D721Med (cell line): ENCODE results near the gene SH2D1B.
"Not testable (repeated sequence)": the region's sequence is repeated elsewhere in the genome, so short reads cannot be mapped to it uniquely, and the experiment has no call there.

Experiments used
- DNase-seq: peaks from one replicate; pipeline ENCODE4 v3.0.0; 2011; ENCODE audit warnings: low spot score; ENCODE audit not compliant: insufficient read length
- FAIRE-seq: peaks from 2 replicates; lab custom pipeline; 2011; peaks lifted over from hg19 to GRCh38; lab: Jason Lieb, UNC
- TF ChIP-seq, protein P1 (sequence below): IDR thresholded peaks from 2 replicates; pipeline ENCODE4 v1.5.1; 2012; ENCODE audit warnings: mild to moderate bottlenecking, control low read depth; ENCODE audit not compliant: insufficient read depth; ENCODE audit errors: missing control alignments

The SH2D1B gene

DNA sequence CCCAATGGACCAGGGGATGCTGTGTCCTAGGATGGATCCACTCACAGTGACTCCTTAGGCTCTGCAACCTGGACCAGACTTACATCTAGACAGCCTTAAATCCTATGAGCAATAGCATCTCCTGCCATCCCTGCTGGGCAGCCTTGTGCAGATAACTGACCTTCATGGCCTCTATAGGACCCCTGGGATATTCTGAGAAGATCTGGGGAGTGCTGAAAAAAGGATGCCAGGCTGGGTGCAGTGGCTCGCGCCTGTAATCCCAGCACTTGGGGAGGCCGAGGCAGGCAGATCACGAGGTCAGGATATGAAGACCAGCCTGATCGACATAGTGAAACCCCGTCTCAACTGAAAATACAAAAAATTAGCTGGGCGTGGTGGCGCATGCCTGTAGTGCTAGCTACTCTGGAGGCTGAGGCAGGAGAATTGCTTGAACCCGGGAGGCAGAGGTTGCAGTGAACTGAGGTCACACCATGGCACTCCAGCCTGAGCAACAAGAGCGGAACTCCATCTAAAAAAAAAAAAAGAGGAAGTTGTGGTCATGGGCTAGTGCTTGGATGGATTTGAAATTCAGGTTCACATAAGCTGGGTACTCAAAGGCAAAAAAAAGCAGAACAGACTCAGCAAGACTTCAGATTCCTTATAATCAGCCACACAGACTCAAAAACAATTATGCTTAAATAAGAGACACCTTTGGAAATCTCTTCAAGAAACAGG, 10.9 kb upstream of the SH2D1B start:
- DNase-seq (no peak), FAIRE-seq (no peak)
- TF ChIP-seq, protein P1, sequence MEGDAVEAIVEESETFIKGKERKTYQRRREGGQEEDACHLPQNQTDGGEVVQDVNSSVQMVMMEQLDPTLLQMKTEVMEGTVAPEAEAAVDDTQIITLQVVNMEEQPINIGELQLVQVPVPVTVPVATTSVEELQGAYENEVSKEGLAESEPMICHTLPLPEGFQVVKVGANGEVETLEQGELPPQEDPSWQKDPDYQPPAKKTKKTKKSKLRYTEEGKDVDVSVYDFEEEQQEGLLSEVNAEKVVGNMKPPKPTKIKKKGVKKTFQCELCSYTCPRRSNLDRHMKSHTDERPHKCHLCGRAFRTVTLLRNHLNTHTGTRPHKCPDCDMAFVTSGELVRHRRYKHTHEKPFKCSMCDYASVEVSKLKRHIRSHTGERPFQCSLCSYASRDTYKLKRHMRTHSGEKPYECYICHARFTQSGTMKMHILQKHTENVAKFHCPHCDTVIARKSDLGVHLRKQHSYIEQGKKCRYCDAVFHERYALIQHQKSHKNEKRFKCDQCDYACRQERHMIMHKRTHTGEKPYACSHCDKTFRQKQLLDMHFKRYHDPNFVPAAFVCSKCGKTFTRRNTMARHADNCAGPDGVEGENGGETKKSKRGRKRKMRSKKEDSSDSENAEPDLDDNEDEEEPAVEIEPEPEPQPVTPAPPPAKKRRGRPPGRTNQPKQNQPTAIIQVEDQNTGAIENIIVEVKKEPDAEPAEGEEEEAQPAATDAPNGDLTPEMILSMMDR, result no peak

DNA sequence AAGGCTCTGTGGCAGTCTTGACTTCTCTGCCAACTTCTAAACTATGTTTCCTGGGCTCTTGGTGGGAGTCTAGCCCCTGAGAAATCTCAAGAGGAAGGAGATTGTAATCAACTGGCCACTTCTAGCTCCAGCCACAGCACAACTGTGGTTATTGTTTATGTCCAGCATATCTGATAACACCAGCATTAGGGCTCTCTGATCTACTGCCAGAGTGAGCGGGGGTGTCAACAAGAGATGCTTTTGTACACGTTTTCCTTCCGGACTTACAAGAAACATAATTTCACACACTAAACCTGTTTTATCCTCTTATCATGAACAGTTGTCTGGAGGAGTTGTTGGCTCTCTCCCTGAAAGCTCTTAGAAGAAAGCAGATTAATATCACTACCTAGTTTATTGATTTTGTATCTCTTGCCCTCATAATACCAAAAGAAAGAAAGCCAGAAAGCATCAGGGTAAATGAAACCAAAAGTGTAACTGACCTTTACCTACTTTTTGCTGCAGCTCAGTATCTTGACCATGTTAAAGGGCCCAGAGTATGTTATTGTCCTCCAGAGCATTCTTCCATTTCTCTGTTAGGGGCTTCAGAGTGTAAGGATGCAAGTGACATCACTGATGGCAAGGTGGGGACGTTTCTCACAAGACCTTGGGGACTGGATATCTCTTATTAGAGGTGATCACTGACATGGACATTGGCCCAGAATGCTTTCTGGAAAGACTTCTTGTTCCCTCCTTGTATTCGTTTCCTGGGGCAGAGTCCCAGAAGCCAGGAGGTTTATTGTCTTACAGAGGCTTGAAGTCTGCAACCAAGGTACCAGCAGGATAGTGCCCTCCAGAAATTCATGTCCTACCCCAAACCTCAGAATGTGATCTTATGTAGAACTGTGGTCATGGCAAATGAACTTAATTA, 9.6 kb upstream of the SH2D1B start:
- TF ChIP-seq, protein P1, result no peak
- DNase-seq, result no peak
- FAIRE-seq, result peak; percentile 88

DNA sequence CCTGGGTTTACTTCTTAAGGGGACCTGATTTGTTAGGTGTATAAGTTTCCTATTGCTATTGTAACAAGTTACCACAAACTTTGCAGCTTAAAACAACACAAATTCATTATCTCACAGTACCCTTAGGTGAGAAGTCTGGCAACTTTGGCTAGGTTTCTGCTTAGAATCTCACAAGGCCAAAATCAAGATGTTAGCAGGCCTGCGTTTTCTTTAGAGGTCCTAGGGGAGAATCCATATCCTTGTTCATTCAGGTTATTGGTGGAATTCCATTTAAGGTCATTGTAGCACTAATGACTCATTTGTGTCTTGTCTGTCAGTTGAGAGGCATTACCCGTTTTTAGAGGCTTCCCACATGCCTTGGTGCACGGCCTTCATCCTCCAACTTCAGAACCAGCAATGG, 8.2 kb upstream of the SH2D1B start:
- TF ChIP-seq, protein P1, result no peak
- no peak for DNase-seq

DNA sequence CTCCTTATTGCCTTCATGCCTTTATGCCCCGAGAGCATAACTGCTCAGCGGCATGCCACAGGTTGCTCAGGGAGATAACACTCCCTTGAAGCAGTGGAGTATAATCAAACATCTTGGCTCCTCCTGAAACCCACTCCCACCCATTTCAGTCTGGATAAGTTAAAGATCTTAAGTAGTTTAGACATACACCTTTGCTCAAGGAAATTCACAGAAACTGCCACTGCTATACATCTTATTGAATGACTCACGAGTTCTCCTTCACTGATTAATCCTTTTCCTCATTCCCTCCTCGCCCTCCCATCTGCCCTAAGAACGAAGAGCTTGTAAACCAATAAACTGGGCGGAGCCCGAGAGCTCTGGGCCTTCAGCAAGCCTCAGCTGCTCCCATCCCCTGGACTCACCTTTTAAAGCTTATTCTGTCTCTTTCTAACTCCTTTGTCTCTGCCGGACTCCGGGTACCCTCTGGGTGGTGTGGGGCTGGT, 7.6 kb upstream of the SH2D1B start:
- FAIRE-seq, DNase-seq: not testable (repeated sequence)

More for the DNA sequence above, 8.2 kb upstream of the SH2D1B start:
- FAIRE-seq, result peak; percentile 29

DNA sequence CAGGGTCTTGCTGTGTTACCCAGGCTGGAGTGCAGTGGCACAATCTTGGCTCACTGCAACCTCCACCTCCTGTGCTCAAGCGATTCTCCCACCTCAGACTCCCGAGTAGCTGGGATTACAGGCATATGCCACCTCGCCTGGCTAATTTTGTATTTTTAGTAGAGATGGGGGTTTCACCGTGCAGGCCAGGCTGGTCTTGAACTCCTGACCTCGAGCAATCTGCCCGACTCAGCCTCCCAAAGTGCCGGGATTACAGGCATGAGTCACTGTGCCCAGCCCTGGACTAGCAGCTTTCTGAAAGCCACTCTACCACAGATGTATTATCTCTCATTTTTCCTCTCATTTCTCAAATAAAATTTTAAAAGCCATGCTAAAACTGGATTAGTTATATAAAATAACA, 6.6 kb upstream of the SH2D1B start:
- FAIRE-seq, DNase-seq: not testable (repeated sequence)

DNA sequence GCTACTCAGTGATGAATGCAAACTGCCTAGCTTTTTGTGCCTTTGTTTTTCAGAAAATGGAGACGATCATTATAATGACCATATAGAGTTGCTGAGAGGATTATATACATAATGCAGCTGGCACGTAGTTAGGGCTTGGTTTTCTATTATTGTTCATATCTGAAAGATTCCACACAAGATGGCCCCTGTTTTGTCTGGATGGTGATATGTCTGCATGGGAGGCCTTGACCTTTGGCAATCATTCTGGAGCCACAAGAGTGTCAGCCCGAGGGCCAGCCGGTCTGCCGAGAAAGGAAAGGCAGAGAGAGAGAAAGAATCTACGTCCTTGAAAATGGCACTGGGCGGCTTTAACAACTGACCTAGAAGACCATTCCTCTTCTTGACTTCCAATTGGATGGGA, 5.7 kb upstream of the SH2D1B start:
- DNase-seq (no peak), FAIRE-seq (no peak)
- TF ChIP-seq, protein P1, result no peak

DNA sequence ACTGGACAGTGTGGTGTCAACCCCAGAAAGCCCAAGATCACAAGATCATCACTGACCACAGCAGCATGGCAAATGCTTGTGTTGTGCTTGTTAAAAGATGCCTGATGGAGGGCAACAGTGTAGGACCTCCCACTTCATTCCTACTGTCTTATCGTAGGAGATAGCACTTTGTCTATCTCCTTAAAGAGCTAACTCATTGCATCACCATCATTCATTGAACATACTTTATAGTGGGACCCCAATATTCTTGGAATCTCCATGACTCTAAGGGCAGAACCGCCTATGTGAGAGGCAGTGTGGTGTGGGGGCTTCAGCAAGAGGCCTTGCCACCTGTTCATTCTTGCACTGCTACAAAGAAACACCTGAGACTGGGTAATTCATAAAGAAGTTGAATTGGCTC, 5.0 kb upstream of the SH2D1B start:
- no peak for FAIRE-seq
- DNase-seq, result no peak
- TF ChIP-seq, protein P1, result no peak

DNA sequence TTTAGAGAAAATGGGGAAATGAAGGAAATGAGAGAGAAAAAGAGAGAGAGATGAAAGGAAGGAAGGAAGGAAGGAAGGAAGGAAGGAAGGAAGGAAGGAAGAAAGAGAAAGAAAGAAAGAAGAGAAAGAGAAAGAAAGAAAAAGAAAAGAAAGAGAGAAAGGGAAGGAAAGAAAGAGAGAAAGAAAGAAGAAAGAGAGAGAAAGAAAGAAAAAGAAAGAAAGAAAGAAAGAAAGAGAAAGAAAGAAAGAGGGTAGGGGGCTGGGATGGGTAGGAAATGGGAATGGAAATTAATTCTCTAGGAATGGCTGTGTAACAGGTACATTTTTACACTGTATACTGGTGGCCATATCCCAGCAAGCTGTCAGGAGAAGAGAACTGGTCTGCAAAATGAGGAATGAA, 4.3 kb upstream of the SH2D1B start:
- no peak for FAIRE-seq
- no peak for DNase-seq
- TF ChIP-seq, protein P1, result no peak
